Ishikawa (cell line): ENCODE data around the gene TAF1C.

ENCODE experiments used
- CREB1 ChIP-seq: IDR thresholded peaks from 2 replicates; pipeline ENCODE4 v1.6.1; 2012; ENCODE audit warnings: low read depth
- EP300 ChIP-seq: IDR thresholded peaks from 2 replicates; pipeline ENCODE4 v1.6.1; 2012; ENCODE audit warnings: borderline replicate concordance
- NFIC ChIP-seq: IDR thresholded peaks from 2 replicates; pipeline ENCODE4 v1.6.1; 2012
- YY1 ChIP-seq: IDR thresholded peaks from 2 replicates; pipeline ENCODE4 v1.6.1; 2012; ENCODE audit warnings: low read depth

GRCh38 chr16:84225571-84225970 is 38.7 kb upstream of the TAF1C start:
- no peak for TF ChIP-seq CREB1
- TF ChIP-seq NFIC = no peak
- TF ChIP-seq YY1 = no peak
- no peak for TF ChIP-seq EP300
